Measurements from ENCODE around the gene SRL.

The SRL gene

GRCh38 chr16:4270091-4270490 lies 28.2 kb upstream of the SRL start:
- TF ChIP-seq GATA3 (IDR thresholded peaks at IDR 0.05; ENCODE audit: low read depth, low read length) (no peak), GATA2 (IDR thresholded peaks at IDR 0.05; ENCODE audit: low read depth, low read length) (no peak)

DNA sequence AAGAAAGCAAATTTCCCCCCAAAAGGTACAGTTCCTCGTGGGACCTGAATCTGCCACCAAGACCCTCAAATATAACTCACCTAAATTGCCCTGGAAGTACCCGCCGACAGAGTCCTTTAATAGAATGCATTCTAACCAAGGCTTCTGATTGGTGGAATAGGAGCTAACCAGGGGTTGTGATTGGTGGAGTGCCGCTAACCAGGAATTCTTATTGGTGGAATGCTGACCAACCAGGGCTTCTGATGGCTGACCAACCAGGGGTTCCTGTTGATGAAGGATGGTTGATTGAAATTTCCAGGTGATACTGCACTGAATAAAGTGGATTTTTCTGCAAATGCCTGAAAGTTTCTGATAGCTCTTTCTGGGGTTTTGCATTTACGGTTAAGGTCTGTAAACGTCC lies 24.5 kb upstream of the SRL start:
- TF ChIP-seq GATA2 (IDR thresholded peaks at IDR 0.05; ENCODE audit: low read depth, low read length) (no peak), GATA3 (IDR thresholded peaks at IDR 0.05; ENCODE audit: low read depth, low read length) (no peak)

DNA sequence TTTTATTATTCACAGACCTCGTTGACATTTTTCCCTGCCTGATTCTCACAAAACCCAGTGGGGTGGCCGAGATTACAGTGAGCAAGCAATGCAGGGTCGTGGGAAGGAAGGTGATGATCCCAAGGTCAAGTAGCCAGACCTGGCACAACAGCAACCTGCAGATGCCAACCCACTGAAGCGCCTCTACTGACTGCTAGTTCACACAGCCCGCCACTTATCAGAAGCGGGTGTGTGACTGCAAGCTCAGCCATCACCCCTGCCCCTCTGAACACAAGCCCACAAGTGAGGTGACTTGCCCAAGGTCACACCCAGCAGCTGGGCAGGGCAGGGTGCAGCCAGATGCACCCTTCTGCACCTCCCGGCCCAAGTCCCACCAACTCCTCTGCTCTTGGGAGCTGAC lies 23.8 kb upstream of the SRL start:
- no peak for TF ChIP-seq GATA3 (IDR thresholded peaks at IDR 0.05; ENCODE audit: low read depth, low read length)
- TF ChIP-seq GATA2 (IDR thresholded peaks at IDR 0.05; ENCODE audit: low read depth, low read length), result no peak

- TF ChIP-seq GATA3 (IDR thresholded peaks at IDR 0.05; ENCODE audit: low read depth, low read length), result no peak
- no peak for TF ChIP-seq GATA2 (IDR thresholded peaks at IDR 0.05; ENCODE audit: low read depth, low read length)
These were observed 22.7 kb upstream of the SRL start for GRCh38 chr16:4264546-4264945.

DNA sequence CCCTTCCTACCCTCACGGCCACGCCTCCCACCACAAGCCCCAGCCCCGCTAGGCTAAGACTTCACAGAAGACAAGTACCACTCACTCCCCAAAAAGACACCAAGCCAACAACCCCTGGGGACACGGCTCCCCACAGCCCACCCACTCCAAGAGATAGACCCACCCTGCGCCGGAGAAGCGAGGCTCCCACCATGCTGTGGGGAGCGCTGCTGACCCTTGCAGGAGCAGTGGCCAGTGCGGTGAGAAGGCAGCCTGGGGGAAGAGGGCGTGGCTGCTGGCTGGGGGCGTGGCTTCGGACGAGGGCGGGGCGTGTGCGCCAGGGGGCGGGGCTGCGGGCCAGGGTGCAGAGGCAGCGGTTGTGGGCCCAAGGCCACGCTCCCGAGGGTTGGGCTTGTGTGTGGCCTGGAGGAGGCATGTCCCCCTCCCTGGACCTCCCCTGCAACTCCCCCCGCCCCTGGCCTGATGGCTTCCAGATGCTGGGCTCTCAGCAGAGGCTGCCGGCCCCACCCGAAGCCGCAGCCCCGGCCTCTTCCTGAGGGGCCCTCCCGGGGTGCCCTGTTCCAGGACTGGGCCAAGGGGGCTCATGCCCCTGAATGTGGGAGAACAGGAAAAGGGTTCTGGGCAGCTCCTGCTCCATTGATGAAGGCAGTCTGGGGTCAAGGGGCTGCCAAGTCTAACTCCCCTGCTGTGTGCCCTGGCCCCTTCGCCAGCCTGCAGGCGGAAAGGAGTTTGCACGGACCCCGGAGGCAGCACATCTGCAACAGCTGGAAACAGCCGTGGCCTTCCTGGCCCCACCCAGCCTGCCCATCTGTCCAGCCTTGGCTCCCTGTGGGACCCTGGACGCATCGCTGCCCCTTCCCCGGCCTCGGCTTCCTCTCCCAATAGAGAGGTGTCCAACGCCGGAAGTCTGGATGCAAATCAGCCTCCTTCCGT lies 21.9 kb upstream of the SRL start:
- TF ChIP-seq GATA2 (IDR thresholded peaks at IDR 0.05; ENCODE audit: low read depth, low read length) (no peak), GATA3 (IDR thresholded peaks at IDR 0.05; ENCODE audit: low read depth, low read length) (no peak)

GRCh38 chr16:4262303-4262835 lies 20.5 kb upstream of the SRL start:
- TF ChIP-seq GATA3 (IDR thresholded peaks at IDR 0.05; ENCODE audit: low read depth, low read length) (no peak), GATA2 (IDR thresholded peaks at IDR 0.05; ENCODE audit: low read depth, low read length) (no peak)

- TF ChIP-seq GATA3 (IDR thresholded peaks at IDR 0.05; ENCODE audit: low read depth, low read length), result no peak
- TF ChIP-seq GATA2 (IDR thresholded peaks at IDR 0.05; ENCODE audit: low read depth, low read length), result no peak
These were observed 19.8 kb upstream of the SRL start for GRCh38 chr16:4261557-4262172.

- TF ChIP-seq GATA3 (IDR thresholded peaks at IDR 0.05; ENCODE audit: low read depth, low read length) (no peak), GATA2 (IDR thresholded peaks at IDR 0.05; ENCODE audit: low read depth, low read length) (no peak)
These were observed 18.5 kb upstream of the SRL start for GRCh38 chr16:4260360-4260759.

DNA sequence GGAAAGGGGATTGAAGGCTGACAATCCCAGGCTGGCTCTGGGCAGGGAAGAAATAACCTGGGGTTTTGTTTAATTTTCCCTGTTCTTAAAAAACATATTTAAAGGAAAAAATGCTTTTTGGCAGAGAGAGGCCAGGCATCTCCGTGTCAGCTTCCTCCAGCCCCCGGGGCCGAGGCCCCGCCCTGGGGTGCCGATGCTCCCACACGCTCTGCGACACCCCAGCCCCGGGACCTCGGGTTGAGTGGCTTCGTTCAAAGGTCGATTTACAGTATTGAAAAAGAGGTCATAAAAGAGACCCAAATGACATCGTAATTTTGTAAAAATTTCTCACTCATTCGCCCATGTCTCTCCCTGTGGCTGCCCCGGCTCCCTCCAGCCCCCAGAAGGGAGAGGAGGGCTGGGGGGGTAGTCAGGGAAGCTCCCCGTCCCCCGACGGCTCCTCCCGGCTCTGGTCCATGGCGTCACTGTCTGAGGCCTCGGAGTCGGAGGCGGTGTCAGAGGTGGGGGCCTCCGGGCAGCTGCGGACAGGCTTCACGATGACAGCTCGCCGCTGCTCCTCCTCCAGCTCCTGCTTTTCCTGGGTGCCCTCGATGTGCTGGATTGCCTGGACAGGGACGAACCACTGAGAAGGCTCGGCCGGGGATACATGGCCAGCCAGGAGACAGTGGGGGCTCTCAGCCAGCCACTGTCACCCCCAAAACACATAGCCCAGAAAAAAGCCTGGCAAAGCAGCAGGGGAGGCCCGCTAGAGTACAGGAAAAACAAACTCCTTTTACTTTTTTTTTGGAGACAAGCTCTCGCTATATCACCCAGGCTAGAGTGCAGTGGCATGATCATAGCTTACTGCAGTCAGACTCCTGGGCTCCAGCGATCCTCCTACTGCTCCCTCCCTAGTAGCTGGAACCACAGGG lies 16.0 kb upstream of the SRL start:
- TF ChIP-seq GATA3 (IDR thresholded peaks at IDR 0.05; ENCODE audit: low read depth, low read length) (no peak), GATA2 (IDR thresholded peaks at IDR 0.05; ENCODE audit: low read depth, low read length) (no peak)

- TF ChIP-seq GATA2 (IDR thresholded peaks at IDR 0.05; ENCODE audit: low read depth, low read length) (no peak; the same call in 1 of the 2 replicates), GATA3 (IDR thresholded peaks at IDR 0.05; ENCODE audit: low read depth, low read length) (no peak)
These were observed 11.7 kb upstream of the SRL start for GRCh38 chr16:4253394-4254150.

DNA sequence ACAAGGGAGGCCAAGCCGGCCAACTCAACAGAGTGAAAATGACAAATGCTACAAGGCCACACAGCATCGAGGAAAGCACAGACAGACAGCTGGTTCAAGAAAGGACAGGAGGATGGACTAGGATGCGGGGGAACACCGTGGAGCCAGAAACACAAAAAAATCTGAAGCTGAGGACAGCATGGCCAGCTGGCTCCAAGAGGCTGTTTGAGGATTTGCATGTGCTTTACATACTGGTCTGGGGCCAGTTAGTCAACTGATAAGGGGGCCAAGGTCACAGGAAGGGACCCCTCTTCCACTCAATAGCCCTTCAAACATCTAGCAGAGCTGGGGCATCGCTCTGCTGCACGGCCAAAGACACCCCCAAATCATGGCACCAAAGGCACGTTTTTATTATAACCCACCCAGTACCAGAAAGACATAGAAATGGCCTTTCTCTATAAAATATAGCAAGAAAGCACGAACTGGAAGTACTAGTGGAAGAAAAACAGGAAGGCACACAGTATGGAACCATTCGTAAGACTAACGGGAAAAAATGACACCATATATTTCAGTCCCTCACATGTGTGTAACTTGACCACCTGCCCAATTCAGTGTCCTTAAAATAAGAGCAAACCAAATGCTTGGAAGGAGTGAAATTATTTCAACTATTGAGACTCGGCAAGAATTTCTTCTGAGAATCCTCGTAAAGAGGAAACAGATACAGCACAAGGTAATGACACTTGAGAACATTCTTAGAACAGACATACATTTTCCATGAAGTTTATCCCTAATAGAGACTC lies 7.8 kb upstream of the SRL start:
- no peak for TF ChIP-seq GATA3 (IDR thresholded peaks at IDR 0.05; ENCODE audit: low read depth, low read length)
- TF ChIP-seq GATA2 (IDR thresholded peaks at IDR 0.05; ENCODE audit: low read depth, low read length), result no peak

- TF ChIP-seq GATA3 (IDR thresholded peaks at IDR 0.05; ENCODE audit: low read depth, low read length) (no peak), GATA2 (IDR thresholded peaks at IDR 0.05; ENCODE audit: low read depth, low read length) (no peak)
These were observed 5.5 kb upstream of the SRL start for GRCh38 chr16:4247460-4247784.

Measured in SH-SY5Y (cell line).